ENCODE data around the gene DOCK4. TPM values are rescaled to one million over a fixed set of nuclear protein-coding genes. Genes with fewer than 3 reads are reported as not detected.

DOCK4 gene
- total RNA-seq, 1 experiment from 2014 or later: 4.9 TPM

GRCh38 chr7:112233048-112233697 is 27.0 kb upstream of the DOCK4 start:
- H3K4me2 ChIP-seq (ENCODE audit: insufficient read depth, insufficient read length, low read length): no peak overlapping the region
- H2BK15ac ChIP-seq (ENCODE audit: low read depth, low read length): no peak overlapping the region
- H3K4me1 Mint-ChIP-seq: peaks cover 4 to 5% of the 10 kb centered on the region in 2 experiments; a peak in 2 of 4 replicates
- no peak overlapping the region for H3T11ph ChIP-seq (ENCODE audit: low read length)
- peaks cover 0 to 3% of the 10 kb centered on the region in 2 experiments; a peak in 2 of 5 replicates for H3K9me3 Mint-ChIP-seq
- H3K4ac ChIP-seq (ENCODE audit: low read depth, low read length): no peak overlapping the region
- H4K91ac ChIP-seq (ENCODE audit: insufficient read length, low read depth, low read length): no peak overlapping the region
- H3K9ac ChIP-seq (ENCODE audit: extremely low read depth, insufficient read length, low read length): no peak overlapping the region
- no peaks in the 10 kb centered on the region for H3K9me3 ChIP-seq (ENCODE audit: control insufficient read depth, low read depth, low read length)
- no peak overlapping the region for H4K8ac ChIP-seq (replicated peaks; ENCODE audit: insufficient read length, low read depth, low read length)
- no peak overlapping the region for H2BK5ac ChIP-seq (ENCODE audit: insufficient read length, low read length)
- H4K5ac ChIP-seq (ENCODE audit: insufficient read length, low read depth, low read length): no peak overlapping the region
- H3K56ac ChIP-seq (ENCODE audit: insufficient read length, low read depth, low read length): no peak overlapping the region
- no peak overlapping the region for H2BK120ac ChIP-seq (ENCODE audit: low read depth, low read length, poor library complexity, severe bottlenecking)
- no peak overlapping the region for H2AFZ ChIP-seq (ENCODE audit: low read length)
- no peaks in the 10 kb centered on the region for H3K23me2 ChIP-seq (ENCODE audit: insufficient read length, low read depth, low read length, poor library complexity, severe bottlenecking)
- H2AK5ac ChIP-seq (ENCODE audit: insufficient read length, low read length): no peak overlapping the region
- no peak overlapping the region for H3K14ac ChIP-seq (ENCODE audit: insufficient read depth, low read length)
- H2BK20ac ChIP-seq (ENCODE audit: low read depth, low read length, poor library complexity, severe bottlenecking): no peak overlapping the region
- no peak overlapping the region for H3K18ac ChIP-seq (ENCODE audit: insufficient read length, low read depth, low read length)
- H3K27ac ChIP-seq (ENCODE audit: insufficient read length, low read depth, low read length): no peak overlapping the region
- no peaks in the 10 kb centered on the region for H3K27me3 ChIP-seq (ENCODE audit: insufficient read depth, low read length)
- H3K4me1 ChIP-seq (ENCODE audit: insufficient read depth, low read length): no peaks in the 10 kb centered on the region
- H3K79me2 ChIP-seq (ENCODE audit: insufficient read depth, low read length): peaks cover 4% of the 10 kb centered on the region; the same call in 1 of the 2 replicates
- no peak overlapping the region for H3K4me3 Mint-ChIP-seq
- H3K27ac Mint-ChIP-seq: no peak overlapping the region
- DNase-seq: no peak
- H4K20me1 ChIP-seq (ENCODE audit: control insufficient read depth, insufficient read depth, insufficient read length): no peaks in the 10 kb centered on the region
- peaks cover 0 to 6% (median 0%) of the 10 kb centered on the region in 3 experiments; a peak in 4 of 7 replicates for H3K36me3 Mint-ChIP-seq (ENCODE audit: insufficient read depth in 1 of 3, low read depth in 3 of 3)
- H2BK12ac ChIP-seq (ENCODE audit: insufficient read length, low read depth, low read length): no peak overlapping the region
- TF ChIP-seq CTCF (conservative IDR thresholded peaks at IDR 0.05): no peak
- no peaks in the 10 kb centered on the region for H3K27me3 Mint-ChIP-seq (ENCODE audit: low read depth)
- H3K23ac ChIP-seq (ENCODE audit: insufficient read length, low read depth, low read length): no peak overlapping the region
- WGBS (ENCODE audit: extremely low coverage, insufficient read length, low lambda C conversion rate): no CpG with 5 or more reads among the region's 3 CpGs
- peaks cover 7% of the 10 kb centered on the region for H3K79me1 ChIP-seq (ENCODE audit: insufficient read depth, low read depth, low read length, poor library complexity, severe bottlenecking)
